Left forelimb (tissue), 1 donor: Measurements from ENCODE around the gene MFSD6L.

Experiments used
- DNase-seq: peaks from one replicate; pipeline ENCODE4 v3.0.0-alpha.2; 2018; ENCODE audit warnings: low spot score

Gene MFSD6L

DNA sequence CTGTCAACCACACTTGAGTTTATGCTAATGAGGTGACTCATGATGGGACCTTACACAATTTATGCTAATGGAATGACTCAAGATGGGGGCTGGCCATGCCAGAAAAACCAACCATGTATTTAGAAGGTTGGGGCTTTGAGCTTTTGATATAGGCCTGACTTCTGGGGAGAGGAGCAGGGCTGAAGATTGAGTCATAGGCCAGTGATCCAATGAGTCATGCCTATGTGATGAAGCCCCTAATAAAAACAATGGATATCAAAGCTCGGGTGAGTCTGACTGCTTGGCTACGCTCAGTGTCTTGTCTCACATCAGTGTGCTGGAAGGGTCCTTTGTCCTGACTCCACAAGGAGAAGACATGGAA, 7.3 kb downstream of the MFSD6L start:
- DNase-seq, result no peak

DNA sequence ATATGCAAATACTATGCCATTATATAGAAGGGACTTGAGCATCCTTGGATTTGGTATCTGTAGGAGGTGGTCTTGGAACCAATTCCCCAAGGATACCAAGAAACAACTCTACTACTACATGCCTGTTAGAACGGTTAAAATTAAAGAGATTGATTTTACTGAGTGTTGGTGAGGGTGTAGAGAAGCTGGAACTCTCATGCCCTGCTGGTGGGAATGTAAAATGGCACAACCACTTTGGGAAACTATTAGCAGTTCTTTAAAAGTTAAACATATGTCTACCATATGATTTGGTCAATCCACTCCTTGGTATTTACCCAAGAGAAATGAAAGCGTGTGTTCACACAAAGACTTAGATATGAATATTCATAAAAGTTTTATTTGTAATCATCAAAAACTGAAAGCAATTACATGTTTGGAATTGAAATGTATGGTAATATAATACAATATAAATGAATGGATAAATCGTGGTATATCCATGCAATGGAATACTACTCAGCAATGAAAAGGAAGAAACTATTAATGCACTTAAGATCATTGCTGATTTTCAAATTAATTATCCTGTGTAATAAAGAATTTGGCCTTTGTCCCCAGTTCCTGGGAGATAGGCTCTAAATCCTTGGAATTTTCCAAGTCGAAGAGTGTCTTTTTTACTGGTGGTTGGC, 7.8 kb downstream of the MFSD6L start:
- DNase-seq, result no peak

DNA sequence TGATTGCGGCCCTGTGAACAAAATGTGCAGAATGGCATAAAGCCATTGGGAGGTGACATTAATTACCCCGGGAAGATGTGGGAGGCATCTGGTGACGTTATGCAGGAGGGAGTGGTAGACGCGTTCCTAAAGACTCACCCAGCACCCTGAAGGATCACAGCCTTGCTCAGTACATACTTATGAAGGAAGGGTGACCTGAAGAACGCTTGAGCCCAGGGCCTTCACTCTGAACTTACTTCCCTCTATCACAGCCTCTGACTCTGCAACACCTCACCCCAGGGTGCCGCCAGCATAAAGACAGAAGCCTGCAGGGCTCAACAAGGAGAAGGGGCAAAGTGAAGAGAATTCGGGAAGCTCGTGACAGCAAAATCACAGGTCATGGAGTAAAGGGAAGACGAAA, 9.4 kb downstream of the MFSD6L start:
- no peak for DNase-seq

DNA sequence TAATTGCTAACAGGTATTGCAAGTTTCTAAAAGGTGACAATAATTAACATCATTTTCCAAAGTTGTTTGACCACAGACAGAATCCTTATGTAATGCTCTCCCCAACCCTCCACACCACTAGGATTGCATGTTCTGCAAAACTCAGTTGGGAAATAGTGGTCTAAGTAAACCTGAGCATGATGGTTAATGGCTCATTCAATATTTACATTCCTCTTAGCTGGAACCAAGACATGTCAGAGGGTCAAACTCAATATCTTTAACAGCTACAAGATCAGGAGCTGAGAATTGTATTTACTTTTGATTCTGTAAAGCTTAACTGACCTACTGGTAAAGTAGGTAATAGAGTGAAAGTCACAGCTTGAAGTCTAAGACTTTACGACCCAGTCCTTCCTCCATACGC, 10.2 kb downstream of the MFSD6L start:
- DNase-seq, result no peak

DNA sequence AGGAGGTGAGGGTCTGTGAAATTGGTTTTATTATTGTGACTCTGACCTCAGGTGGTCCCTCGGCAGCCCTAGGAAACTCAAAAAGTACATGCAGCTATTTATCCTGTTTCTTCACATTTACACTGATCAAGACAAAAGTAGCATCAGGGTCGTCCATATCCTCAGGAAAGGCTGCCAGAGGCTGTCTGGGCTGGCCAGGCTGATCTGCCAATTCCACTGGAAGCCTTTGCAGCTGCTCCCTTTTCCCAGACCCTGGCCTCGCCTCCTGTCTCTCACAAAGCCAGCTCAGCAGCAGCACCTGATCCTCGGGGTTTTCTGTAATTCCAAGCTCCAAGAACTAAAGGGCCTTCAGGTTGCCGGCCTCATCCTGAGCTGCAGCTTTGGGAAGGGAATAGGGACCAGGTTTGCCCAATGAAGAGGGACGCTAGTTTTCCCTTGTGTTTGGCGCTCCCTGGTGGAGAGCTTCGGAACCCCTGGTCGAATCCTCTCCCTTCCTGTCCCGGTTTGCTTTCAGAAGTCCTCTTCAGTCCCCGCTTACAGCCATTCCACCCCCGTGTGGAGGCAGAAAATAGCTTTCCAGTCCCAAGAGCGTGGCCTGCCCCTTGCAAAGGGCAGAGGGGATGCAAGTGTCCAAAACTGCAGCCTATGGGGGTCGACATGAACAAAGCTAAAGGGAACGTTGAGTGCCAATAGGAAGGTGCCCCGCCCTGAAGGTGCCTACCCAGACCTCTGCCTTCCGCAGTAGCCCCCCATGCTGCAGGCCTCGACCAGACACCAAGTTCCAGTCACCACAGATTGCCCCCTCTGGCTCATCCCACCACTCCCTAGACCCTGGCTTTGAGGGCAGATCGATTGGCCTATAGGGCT, 13.4 kb downstream of the MFSD6L start:
- DNase-seq, result peak; percentile 85

DNA sequence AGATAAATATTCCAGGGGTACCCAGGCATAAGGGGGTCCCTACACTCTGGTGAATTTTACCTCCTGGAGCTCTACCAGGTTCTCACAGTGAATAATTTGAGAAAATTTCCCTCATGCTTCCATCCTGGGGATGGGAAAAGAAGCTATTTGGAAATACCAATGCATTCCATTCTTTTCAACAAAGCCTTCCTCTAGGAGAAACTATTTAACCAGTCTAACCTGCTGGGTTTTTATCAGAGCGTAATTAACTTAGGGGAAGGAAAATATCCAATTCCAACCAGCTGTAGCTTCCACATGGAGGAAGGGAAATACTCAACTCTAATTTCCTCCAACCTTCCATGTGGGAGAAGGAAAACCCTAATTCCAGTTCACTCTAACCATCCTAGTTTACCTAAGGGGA, 17.0 kb downstream of the MFSD6L start:
- DNase-seq, result no peak

DNA sequence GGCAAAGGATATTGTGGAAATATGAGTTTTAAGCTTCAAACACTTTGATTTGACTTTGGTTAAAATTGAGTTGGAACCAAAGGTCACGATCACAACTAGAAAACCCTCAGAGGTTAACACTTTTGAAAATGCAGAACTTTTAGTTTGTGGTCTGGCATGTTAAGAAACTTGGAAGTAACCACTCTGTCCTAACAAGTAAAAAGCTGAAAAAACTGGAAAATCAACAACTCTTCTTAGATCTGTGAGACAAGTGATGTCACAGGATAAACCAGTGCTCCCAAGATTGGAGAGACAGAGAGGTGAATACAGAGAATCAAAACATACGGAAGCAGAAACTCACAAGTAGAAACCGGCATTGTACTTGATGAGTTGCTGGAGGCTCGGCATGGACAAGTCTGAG, 17.4 kb downstream of the MFSD6L start:
- DNase-seq, result no peak

DNA sequence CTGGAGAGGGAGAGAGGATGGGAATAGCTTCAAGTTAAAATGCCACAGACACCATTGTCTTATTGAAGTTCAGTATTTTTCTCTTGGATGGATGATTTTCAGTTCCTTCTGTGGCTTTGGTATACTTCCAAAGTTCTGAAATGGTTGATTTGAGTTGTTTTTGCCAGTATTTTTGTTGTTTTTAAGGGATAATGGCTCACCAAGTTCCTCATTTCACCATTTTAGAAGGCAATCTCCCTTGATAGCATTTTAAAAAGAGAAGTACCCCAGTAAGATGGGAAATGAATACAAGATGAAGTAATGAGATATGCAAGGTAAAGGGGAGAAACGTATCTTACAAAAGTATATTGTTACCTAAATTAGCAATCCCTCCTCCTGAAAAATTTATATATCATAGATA, 22.3 kb downstream of the MFSD6L start:
- no peak for DNase-seq

DNA sequence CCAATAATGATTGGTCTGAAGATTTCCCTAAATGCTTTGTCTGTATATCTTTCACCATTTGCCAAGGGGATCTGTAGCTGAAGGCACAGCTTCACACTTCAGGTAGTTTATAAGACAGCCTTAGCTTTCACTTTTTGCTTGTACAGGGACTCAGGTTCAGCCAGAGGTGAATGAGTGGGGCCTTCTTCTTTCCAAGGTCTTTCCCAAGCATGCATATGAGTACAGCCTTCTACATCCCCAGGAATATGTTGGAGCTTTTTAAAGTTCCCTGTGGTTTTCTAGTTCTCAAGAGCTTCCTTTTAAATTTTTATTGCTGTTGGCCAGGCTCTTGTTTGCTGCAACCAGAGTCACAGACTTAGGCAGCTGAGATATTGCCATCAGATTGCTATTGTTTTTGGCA, 22.9 kb downstream of the MFSD6L start:
- DNase-seq, result no peak

DNA sequence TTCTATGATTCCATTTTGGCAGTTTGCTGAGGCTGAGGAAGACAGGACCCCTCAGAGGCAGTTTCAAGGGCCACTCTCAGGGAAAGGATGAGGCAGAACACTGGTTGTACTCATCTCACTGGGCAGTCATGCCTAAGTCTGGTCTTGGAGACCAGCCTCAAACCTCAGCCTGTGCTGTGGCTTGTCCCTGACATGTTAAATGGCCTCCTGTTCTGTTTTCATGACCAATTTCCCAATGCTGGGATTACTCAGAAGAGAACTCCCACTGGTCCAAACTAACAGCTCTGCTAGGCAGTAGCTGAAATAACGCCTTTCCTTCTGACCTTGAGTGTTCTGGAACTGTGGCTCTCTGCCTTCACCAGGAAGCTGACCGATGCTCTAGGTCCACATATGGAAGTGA, 32.4 kb downstream of the MFSD6L start:
- no peak for DNase-seq

DNA sequence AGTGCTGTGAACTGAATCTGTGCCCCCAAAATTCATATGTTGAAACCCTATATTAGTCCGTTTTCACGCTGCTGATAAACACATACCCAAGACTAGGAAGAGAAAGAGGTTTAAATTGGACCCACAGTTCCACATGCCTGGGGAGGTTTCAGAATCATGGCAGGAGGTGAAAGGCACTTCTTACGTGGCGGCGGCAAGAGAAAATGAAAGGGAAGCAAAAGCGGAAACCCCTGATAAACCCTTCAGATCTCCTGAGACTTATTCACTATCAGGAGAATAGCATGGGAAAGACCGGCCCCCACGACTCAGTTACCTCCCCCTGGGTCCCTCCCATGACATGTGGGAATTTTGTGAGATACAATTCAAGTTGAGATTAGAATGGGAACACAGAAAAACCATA, 37.2 kb downstream of the MFSD6L start:
- DNase-seq, result no peak

DNA sequence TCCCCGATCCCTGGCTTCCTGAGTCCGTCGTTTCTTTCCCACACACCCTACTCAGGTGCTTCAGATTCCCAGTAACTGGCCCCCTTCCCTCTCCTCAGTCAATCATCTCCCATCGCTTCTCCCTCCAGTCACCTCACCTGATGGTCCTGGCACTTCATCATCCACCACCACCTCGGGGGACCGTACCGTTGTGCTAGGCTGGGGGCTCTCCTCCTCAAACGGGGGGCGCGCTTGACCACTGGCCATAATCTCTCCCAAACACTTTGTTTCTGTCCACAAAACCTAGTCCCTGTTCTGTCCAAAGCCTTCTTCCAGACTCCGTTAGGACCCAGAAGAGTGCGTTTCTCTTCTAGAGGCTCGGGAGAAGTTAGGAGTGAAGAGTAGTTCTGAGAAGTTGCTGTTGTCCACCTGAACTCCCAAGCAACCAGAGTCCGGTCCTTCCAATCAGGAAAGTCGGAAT, 41.0 kb downstream of the MFSD6L start, which contains the start of gene SPDYE4:
TSS of gene SPDYE4 (minus strand) at position 410 of the 460 bp plus-strand sequence. CDS start at position 246, 164 bp downstream.
- DNase-seq, result no peak

DNA sequence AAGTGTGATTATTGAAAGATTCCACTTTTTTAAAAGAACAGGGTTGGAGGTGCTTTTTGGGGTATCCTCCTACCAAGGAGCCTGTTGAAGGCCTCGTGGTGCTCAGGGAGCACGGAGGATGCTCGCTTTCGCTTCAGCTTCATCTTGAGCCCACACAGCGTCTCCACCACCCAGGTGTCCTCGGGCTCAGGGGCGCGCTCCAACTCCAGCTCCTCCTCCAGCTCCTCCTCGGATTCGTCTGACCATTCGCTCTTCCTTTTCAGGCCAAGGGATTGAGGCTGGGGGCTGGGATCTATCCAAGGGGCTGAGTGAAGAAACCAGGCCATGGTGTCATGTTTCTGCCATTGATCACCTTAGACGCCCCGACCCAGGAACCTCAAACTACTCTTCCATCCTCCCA, 42.0 kb downstream of the MFSD6L start:
- DNase-seq, result no peak

DNA sequence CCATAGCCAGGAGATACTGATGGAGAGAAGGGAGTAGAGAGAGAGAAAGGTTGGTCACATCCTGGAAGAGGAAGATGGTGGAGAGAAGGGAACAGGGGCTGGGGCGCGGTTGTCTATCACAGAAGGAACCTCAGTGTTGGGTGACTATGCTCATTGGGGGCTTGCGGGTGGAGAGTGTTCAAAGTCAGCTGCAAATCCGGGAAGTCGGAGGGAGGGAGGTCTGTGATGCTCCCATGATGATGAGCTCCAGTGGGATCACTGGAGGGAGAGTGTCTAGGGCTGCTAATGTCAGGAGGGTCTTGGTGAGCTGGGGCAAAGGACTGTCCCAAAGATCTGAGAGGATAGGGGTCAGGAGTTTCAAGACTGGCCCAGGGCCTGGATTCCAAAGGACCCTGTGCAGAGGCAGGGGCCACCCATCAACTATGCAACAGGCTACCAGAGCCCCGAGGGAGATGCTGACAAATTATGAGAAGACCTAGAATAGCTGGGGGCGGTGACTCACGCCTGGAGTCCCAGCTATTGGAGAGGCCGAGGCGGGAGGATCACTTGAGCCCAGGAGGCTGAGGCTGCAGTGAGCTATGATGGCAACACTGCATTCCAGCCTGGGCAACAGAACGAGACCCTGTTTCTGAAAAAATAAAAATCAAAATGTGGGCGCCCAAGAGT, 43.4 kb downstream of the MFSD6L start:
- no peak for DNase-seq

DNA sequence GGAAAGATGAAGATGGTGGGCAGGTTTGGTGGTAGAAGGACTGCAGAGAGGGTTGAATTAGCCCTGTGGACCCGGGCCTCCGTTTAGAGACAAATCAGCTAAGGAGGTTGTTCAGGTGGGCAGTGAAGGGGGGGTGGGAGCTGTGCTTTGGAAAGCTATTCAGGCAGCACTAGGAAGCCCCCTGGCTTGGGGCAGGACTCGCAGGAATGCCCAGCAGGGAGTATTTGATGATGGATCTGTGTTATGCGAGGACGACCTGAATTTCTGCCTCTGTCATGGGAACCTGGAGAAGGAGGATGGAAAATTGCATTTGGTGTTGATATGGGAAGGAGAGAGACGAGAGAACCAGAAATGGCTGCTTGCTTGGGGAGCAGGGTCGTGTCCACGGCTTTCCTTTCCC, 44.3 kb downstream of the MFSD6L start:
- no peak for DNase-seq

DNA sequence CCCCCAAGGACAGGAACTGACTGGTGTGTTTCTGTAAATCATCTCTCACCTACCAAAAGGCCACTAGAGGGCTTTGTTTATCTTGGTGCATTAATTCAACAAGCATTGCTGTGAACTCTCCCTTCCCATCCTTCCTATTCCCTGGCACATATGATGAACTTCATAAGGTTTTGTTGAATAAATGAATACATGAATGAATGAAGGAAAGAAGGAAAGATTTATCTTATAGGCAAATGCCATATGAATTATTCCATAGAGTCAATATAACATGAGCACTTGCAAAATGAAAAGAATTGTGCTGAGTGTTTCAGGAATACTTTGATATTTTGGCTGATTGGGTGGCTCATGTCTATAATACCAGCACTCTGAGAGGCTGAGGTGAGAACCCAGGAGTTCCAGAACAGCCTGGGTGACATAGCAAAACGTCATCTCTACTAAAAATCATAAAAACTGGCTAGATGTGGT, 45.2 kb downstream of the MFSD6L start:
- DNase-seq, result no peak

DNA sequence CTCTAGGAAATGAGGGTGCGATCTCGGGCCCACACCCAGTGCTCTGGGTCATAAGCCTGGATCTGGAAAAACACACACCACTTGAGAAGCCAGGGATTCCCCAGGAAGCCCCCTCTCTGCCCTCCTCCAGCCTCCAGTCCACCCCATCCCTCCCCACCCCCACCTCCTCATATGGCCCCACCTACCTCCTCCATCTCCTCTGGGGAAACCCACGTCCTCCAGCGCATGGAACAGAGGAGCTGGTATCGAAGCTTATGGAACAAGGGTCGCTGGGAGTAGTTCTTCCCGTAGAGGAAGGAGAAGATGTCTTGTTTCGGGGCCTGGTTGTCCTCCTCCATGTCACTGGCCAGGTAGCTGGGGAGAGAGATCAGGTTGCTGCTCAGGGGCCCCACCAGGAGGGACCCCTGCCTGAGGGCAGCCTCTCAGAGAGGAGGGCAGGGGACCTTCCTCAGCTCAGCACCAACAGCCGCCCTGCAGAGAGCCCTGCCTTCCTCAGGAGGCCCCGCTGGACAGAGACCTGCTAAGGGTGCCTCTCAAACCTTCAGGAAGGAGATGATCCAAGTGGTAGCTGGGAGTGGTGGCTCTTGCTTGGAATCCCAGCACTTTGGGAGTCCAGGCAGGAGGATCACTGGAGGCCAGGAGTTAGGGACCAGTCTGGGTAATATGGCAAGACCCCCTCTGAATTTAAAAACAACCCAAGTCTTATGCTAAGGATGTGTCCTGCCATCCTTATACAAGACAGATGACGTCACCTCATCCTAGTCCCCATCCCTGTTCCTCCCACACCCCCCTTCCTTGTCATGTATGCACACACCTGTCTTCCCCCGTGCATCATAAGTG, 45.8 kb downstream of the MFSD6L start:
- DNase-seq, result no peak

DNA sequence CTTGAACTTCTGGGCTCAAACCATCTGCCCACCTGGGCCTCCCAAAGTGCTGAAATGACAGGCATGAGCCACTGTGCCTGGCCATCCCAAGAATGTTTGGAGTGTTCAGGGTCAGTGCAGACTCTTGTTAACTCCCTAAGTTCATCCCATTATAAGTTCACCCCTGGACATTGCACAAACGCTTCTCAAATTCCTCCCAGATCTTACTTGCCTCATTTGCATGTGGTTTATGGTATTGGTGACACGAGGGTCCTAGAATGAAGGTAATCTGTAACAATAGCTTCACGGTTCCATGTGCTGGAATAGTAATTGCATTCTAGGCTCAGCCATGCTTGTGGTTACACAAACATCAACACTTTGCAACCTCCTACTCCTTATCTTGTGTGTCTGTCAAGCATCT, 49.5 kb downstream of the MFSD6L start:
- no peak for DNase-seq

DNA sequence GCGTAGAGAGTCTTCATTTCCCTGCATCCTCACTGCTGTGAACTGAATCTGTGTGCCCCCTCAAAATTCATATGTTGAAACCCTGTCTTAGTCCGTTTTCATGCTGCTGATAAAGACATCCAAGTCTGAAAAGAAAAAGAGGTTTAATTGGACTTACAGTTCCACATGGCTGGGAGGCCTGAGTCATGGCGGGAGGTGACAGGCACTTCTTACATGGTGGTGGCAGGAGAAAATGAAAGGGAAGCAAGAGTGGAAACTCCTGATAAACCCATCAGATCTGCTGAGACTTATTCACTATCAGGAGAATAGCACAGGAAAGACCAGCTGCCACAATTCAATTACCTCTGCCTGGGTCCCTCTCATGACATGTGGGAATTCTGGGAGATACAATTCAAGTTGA, 51.4 kb downstream of the MFSD6L start:
- no peak for DNase-seq
